ENCODE measurements around the gene MDK.

DNA sequence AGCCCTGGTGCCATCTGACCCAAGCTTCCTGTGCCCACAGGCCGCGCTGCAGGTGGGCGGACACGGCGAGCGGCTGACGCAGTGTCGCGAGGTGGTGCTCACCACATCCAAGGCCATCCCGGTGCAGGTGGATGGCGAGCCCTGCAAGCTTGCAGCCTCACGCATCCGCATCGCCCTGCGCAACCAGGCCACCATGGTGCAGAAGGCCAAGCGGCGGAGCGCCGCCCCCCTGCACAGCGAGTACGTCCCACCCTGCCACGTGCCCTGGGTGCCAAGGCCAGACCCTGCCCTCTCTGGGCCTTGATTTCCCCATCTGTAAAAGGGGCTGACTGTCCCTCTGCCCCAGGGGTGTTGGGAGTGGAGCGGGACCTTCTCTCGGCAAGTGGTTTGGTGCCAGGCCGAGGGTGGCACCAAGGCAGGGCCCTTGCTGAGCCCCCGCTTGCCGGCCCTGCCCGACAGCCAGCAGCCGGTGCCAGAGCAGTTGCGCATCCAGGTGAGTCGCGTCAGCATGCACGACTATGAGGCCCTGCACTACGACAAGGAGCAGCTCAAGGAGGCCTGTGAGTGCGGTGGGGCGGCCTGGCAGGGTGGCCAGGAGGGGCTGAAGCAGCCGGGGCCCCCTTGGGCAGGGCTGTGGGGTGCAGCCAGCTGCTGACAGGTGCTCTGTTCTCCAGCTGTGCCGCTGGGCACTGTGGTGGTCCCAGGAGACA is 5.9 kb upstream of the MDK start:
- TF ChIP-seq, protein P1, sequence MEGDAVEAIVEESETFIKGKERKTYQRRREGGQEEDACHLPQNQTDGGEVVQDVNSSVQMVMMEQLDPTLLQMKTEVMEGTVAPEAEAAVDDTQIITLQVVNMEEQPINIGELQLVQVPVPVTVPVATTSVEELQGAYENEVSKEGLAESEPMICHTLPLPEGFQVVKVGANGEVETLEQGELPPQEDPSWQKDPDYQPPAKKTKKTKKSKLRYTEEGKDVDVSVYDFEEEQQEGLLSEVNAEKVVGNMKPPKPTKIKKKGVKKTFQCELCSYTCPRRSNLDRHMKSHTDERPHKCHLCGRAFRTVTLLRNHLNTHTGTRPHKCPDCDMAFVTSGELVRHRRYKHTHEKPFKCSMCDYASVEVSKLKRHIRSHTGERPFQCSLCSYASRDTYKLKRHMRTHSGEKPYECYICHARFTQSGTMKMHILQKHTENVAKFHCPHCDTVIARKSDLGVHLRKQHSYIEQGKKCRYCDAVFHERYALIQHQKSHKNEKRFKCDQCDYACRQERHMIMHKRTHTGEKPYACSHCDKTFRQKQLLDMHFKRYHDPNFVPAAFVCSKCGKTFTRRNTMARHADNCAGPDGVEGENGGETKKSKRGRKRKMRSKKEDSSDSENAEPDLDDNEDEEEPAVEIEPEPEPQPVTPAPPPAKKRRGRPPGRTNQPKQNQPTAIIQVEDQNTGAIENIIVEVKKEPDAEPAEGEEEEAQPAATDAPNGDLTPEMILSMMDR (conservative IDR thresholded peaks at IDR 0.05; ENCODE audit: low read length): no peak
- no peak for TF ChIP-seq EZH2phosphoT487 (IDR thresholded peaks at IDR 0.05; ENCODE audit: borderline replicate concordance)
